Measurements from ENCODE around the gene RPS2.

GRCh38 chr16:1920727-1921171, 43.9 kb downstream of the RPS2 start:
- TF ChIP-seq CTCF (conservative IDR thresholded peaks at IDR 0.05; ENCODE audit: low read length) (no peak), EZH2phosphoT487 (IDR thresholded peaks at IDR 0.05; ENCODE audit: borderline replicate concordance) (no peak)
